ENCODE results near the gene ARL10.

Gene ARL10

GRCh38 chr5:176365351-176366231, at the start of gene ARL10:
TSS of gene ARL10 (plus strand) at chr5:176365487. CDS start at chr5:176365564, 77 bp downstream.
- peak; percentile 22 to 58 for DNase-seq (ENCODE audit: low read depth in 2 of 2)

- no peak for DNase-seq (ENCODE audit: low read depth in 2 of 2)
Observed at GRCh38 chr5:176317534-176318374, 47.5 kb upstream of the ARL10 start.

- no peak for DNase-seq (ENCODE audit: low read depth in 2 of 2)
Observed at GRCh38 chr5:176319827-176320554, 45.3 kb upstream of the ARL10 start.

GRCh38 chr5:176320577-176320976, 44.7 kb upstream of the ARL10 start:
- no peak for DNase-seq (ENCODE audit: low read depth in 2 of 2)

GRCh38 chr5:176334031-176334770, 31.1 kb upstream of the ARL10 start:
- no peak for DNase-seq (ENCODE audit: low read depth in 2 of 2)

- no peak for DNase-seq (ENCODE audit: low read depth in 2 of 2)
Observed at GRCh38 chr5:176337913-176338312, 27.4 kb upstream of the ARL10 start.

- no peak for DNase-seq (ENCODE audit: low read depth in 2 of 2)
Observed at GRCh38 chr5:176339304-176339703, 26.0 kb upstream of the ARL10 start.

- DNase-seq (ENCODE audit: low read depth in 2 of 2) = no peak
Observed at GRCh38 chr5:176341325-176342157, 23.7 kb upstream of the ARL10 start.

- no peak for DNase-seq (ENCODE audit: low read depth in 2 of 2)
Observed at GRCh38 chr5:176342158-176342483, 23.2 kb upstream of the ARL10 start.

- DNase-seq (ENCODE audit: low read depth in 2 of 2) = no peak
Observed at GRCh38 chr5:176342766-176343458, 22.4 kb upstream of the ARL10 start.

GRCh38 chr5:176350416-176350815, 14.9 kb upstream of the ARL10 start:
- no peak for DNase-seq (ENCODE audit: low read depth in 2 of 2)

- DNase-seq (ENCODE audit: low read depth in 2 of 2) = no peak
Observed at GRCh38 chr5:176352116-176352878, 13.0 kb upstream of the ARL10 start.

GRCh38 chr5:176353533-176353932, 11.8 kb upstream of the ARL10 start:
- DNase-seq (ENCODE audit: low read depth in 2 of 2) = no peak

GRCh38 chr5:176355400-176356178, 9.7 kb upstream of the ARL10 start:
- no peak for DNase-seq (ENCODE audit: low read depth in 2 of 2)

GRCh38 chr5:176356179-176356566, 9.1 kb upstream of the ARL10 start:
- no peak for DNase-seq (ENCODE audit: low read depth in 2 of 2)

GRCh38 chr5:176359658-176360057, 5.6 kb upstream of the ARL10 start:
- no peak for DNase-seq (ENCODE audit: low read depth in 2 of 2)

GRCh38 chr5:176360894-176361436, 4.3 kb upstream of the ARL10 start:
- no peak for DNase-seq (ENCODE audit: low read depth in 2 of 2)

All from stimulated activated CD8-positive, alpha-beta memory T cell treated with anti-CD3 and anti-CD28 coated beads, Interleukin-7, amount 100 ng/mL, for 4 hours (primary cell).